Hepatocyte (in vitro differentiated cells): ENCODE measurements around the gene MACROD2. TPM values are rescaled to one million over a fixed set of nuclear protein-coding genes. Genes with fewer than 3 reads are reported as not detected.

Experiments used
- DNase-seq: peaks from one replicate; pipeline ENCODE4 v3.0.0-alpha.2; 2016; ENCODE audit warnings: low spot score
- H2AFZ ChIP-seq: fragments of 200-600 bp; sonication (generic); 2 replicates; pipeline ENCODE4 v1.6.0; 2016; ENCODE audit warnings: antibody characterized with exemption, mild to moderate bottlenecking
- H3K27ac ChIP-seq: fragments of 200-600 bp; sonication (generic); 2 replicates; pipeline ENCODE4 v1.5.1; 2016; ENCODE audit warnings: mild to moderate bottlenecking
- H3K27me3 ChIP-seq: fragments of 200-600 bp; sonication (generic); 2 replicates; pipeline ENCODE4 v1.6.1; 2016
- H3K36me3 ChIP-seq: fragments of 200-600 bp; sonication (generic); replicated peaks from 2 replicates; pipeline ENCODE4 v1.5.1; 2016; ENCODE audit warnings: low read depth; ENCODE audit not compliant: insufficient read depth
- H3K4me1 ChIP-seq: fragments of 200-600 bp; sonication (generic); 2 replicates; pipeline ENCODE4 v1.5.1; 2016; ENCODE audit warnings: mild to moderate bottlenecking, moderate library complexity; ENCODE audit not compliant: insufficient read depth
- H3K4me2 ChIP-seq: fragments of 200-600 bp; sonication (generic); 2 replicates; pipeline ENCODE4 v1.6.0; 2016
- H3K4me3 ChIP-seq: fragments of 200-600 bp; sonication (generic); 2 replicates; pipeline ENCODE4 v1.5.1; 2016; ENCODE audit warnings: mild to moderate bottlenecking
- H3K79me2 ChIP-seq: fragments of 200-600 bp; sonication (generic); 2 replicates; pipeline ENCODE4 v1.6.0; 2017; ENCODE audit warnings: mild to moderate bottlenecking
- H3K9me2 ChIP-seq: fragments of 200-600 bp; sonication (generic); replicated peaks from 2 replicates; pipeline ENCODE4 v1.6.0; 2017; ENCODE audit warnings: mild to moderate bottlenecking; ENCODE audit not compliant: insufficient read depth
- H3K9me3 ChIP-seq: fragments of 200-600 bp; sonication (generic); 2 replicates; pipeline ENCODE4 v1.5.1; 2016; ENCODE audit warnings: low read depth, mild to moderate bottlenecking
- H4K20me1 ChIP-seq: fragments of 200-600 bp; sonication (generic); 2 replicates; pipeline ENCODE4 v1.6.0; 2016; ENCODE audit warnings: mild to moderate bottlenecking; ENCODE audit not compliant: insufficient read depth, poor library complexity, severe bottlenecking
- CTCF ChIP-seq: fragments of 200-600 bp; sonication (generic); IDR thresholded peaks from 2 replicates; pipeline ENCODE4 v1.5.1; 2016; ENCODE audit warnings: antibody characterized with exemption, mild to moderate bottlenecking; ENCODE audit not compliant: poor library complexity
- EZH2 ChIP-seq: fragments of 200-600 bp; sonication (generic); IDR thresholded peaks from 2 replicates; pipeline ENCODE4 v1.6.1; 2016; ENCODE audit warnings: antibody characterized with exemption, mild to moderate bottlenecking, borderline replicate concordance
- EZH2phosphoT487 ChIP-seq: fragments of 200-600 bp; sonication (generic); IDR thresholded peaks from one replicate; pipeline ENCODE4 v1.6.1; 2018; ENCODE audit warnings: antibody characterized with exemption, mild to moderate bottlenecking, low read depth, moderate library complexity; ENCODE audit not compliant: unreplicated experiment, severe bottlenecking
- WGBS: methylation state at CpG from one replicate; pipeline ENCODE4 v1.1.6; 2016; ENCODE audit warnings: low lambda C conversion rate; ENCODE audit errors: missing lambda C conversion rate; 5-methylcytosine and 5-hydroxymethylcytosine counted together
- polyA plus RNA-seq: library from polyadenylated mRNA; unstranded; fragments of >200 nt; fragmentation: Nextera tagmentation; extraction: Ambion mirVana; gene quantifications from 2 replicates; pipeline ENCODE4 v1.2.1, GENCODE V29; 2016
- total RNA-seq: library from RNA; depleted of rRNA; stranded (reverse); fragments of >200 nt; gene quantifications from 2 replicates; pipeline ENCODE4 v1.2.3, GENCODE V29; 2014

MACROD2 gene
- total and polyA plus RNA-seq, 2 experiments from 2014 or later = 2.4 to 3.1 TPM

GRCh38 chr20:15109494-15109893, 1114.2 kb downstream of the MACROD2 start:
- H3K27ac ChIP-seq = no peak overlapping the region
- H3K9me3 ChIP-seq = no peaks in the 10 kb centered on the region
- TF ChIP-seq EZH2 (no peak), CTCF (no peak), EZH2phosphoT487 (no peak)
- H4K20me1 ChIP-seq = no peaks in the 10 kb centered on the region
- no peaks in the 10 kb centered on the region for H3K27me3 ChIP-seq
- H3K4me1 ChIP-seq = no peaks in the 10 kb centered on the region
- no peak overlapping the region for H3K4me2 ChIP-seq
- DNase-seq = no peak
- no peaks in the 10 kb centered on the region for H3K79me2 ChIP-seq
- no peaks in the 10 kb centered on the region for H3K9me2 ChIP-seq
- no peaks in the 10 kb centered on the region for H3K36me3 ChIP-seq
- 92% methylated on average over 7 of the region's 7 CpGs for WGBS
- no peak overlapping the region for H2AFZ ChIP-seq
- H3K4me3 ChIP-seq = no peak overlapping the region

GRCh38 chr20:15111654-15112053, 1116.3 kb downstream of the MACROD2 start:
- DNase-seq = no peak
- H3K4me2 ChIP-seq = no peak overlapping the region
- H3K79me2 ChIP-seq = no peaks in the 10 kb centered on the region
- H3K36me3 ChIP-seq = no peaks in the 10 kb centered on the region
- TF ChIP-seq EZH2 = no peak
- TF ChIP-seq EZH2phosphoT487 = no peak
- no peak for TF ChIP-seq CTCF
- H2AFZ ChIP-seq = no peak overlapping the region
- no peaks in the 10 kb centered on the region for H3K4me1 ChIP-seq
- H3K9me3 ChIP-seq = no peaks in the 10 kb centered on the region
- H4K20me1 ChIP-seq = no peaks in the 10 kb centered on the region
- H3K27ac ChIP-seq = no peak overlapping the region
- H3K4me3 ChIP-seq = no peak overlapping the region
- no peaks in the 10 kb centered on the region for H3K9me2 ChIP-seq
- no peaks in the 10 kb centered on the region for H3K27me3 ChIP-seq

GRCh38 chr20:15113144-15113773, 1117.9 kb downstream of the MACROD2 start:
- no peaks in the 10 kb centered on the region for H4K20me1 ChIP-seq
- H3K9me2 ChIP-seq = no peaks in the 10 kb centered on the region
- no peak overlapping the region for H3K4me2 ChIP-seq
- H3K36me3 ChIP-seq = no peaks in the 10 kb centered on the region
- H3K27me3 ChIP-seq = no peaks in the 10 kb centered on the region
- no peak overlapping the region for H3K4me3 ChIP-seq
- no peak overlapping the region for H2AFZ ChIP-seq
- H3K27ac ChIP-seq = no peak overlapping the region
- DNase-seq = no peak
- no peaks in the 10 kb centered on the region for H3K4me1 ChIP-seq
- no peaks in the 10 kb centered on the region for H3K9me3 ChIP-seq
- H3K79me2 ChIP-seq = no peaks in the 10 kb centered on the region
- WGBS = 100% methylated on average over 1 of the region's 1 CpG
- TF ChIP-seq CTCF (no peak), EZH2phosphoT487 (no peak), EZH2 (no peak)

- H4K20me1 ChIP-seq = no peaks in the 10 kb centered on the region
- H3K4me1 ChIP-seq = no peaks in the 10 kb centered on the region
- no peaks in the 10 kb centered on the region for H3K9me2 ChIP-seq
- no peak overlapping the region for H3K4me2 ChIP-seq
- 84% methylated on average over 4 of the region's 4 CpGs for WGBS
- H3K36me3 ChIP-seq = no peaks in the 10 kb centered on the region
- H3K9me3 ChIP-seq = no peaks in the 10 kb centered on the region
- no peak for DNase-seq
- no peak overlapping the region for H3K4me3 ChIP-seq
- H3K27me3 ChIP-seq = no peaks in the 10 kb centered on the region
- TF ChIP-seq EZH2 (no peak), EZH2phosphoT487 (no peak), CTCF (no peak)
- H3K79me2 ChIP-seq = no peaks in the 10 kb centered on the region
- no peak overlapping the region for H2AFZ ChIP-seq
- no peak overlapping the region for H3K27ac ChIP-seq
Observed at GRCh38 chr20:15119852-15120487, 1124.7 kb downstream of the MACROD2 start.
